NCI-H446 treated with DMSO at 0.1 percent for 48 hours (cell line): ENCODE results near the gene CCDC88A.

Experiments used
- DNase-seq: peaks from one replicate; lab custom pipeline; 2025; lab: John Stamatoyannopoulos, UW

The CCDC88A gene

DNA sequence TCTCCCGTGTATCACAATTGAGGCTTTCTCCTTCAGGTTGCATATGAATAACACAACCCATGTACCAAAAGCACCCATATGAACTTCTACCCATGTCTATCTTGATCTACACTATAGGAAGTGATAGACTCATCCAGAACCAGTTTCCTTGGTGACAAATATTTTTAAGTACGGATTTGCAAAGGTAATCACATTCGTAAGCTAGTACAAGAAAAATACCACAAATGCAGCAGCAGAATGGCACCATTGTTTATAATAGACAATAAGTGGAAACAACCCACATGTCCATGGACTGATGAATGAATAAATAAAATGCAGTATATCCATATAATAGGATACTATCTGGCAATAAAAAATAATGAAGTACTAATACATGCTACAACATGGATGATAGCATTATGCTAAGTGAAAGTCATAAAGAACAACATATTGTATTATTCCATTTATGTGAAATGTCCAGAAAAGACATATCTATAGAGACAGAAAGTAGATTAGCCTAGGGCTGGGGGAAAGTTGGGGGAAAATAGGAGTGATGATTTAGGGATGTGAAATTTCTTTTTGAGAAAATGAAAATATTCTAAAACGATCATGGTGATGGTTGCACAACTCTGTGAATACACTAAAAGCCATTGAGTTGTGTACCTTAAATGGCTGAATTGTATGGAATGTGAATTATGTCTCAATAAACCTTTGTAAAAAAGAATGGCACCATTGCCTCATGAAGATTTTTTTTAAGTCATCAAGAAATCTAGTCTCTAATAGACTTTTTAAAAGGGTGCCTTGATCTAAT is 3.4 kb upstream of the CCDC88A start:
- DNase-seq = no peak

DNA sequence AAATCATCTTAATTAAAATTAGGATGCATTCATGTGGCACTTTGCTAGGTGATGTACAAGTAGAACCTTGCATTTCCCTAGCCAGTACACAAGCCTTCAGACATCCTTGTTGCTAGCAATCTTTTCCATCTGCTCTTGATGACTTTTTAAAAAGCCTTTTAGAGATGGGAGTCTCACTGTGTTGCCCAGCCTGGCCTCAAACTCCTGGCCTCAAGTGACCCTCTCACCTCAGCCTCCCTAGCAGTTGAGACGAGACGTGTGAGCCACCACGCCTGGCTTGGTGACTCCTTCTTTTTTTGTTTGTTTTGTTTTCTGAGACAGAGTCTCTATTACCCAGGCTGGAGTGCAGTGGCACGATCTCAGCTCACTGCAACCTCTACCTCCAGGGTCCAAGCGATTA is 1.7 kb upstream of the CCDC88A start:
- DNase-seq = no peak

DNA sequence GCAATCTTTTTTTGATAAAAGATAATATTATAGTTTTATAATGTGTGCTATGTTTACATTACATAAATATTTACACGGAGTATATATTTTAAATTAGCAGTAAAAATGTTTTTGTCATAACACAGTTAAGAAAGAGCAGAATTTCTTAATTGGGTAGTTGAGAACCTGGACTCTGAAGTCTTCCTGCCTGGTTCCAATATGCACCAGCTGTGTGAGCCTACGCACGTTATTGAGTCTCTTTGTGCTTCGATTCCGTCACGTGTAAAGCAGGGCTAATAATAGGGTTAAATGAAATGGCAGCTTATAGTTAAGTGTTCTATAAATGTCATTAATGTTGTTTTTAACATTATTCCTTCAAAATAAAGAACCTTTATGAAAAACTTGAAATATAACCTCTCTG is 1.2 kb upstream of the CCDC88A start:
- DNase-seq = no peak

DNA sequence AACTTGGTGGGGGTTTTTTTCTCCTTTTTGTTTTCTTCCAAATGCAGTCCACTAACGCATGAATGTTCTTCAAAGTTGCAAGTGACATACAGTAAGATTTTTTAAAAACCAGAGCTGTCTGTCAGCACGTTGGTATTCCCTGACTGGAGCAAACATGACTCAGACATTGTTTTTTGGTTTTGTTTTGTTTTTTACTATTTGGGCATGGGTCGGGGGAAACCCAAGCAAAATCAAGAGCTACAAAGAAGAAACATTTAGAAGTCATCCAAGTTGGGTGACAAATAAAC is 726 bp upstream of the CCDC88A start:
- DNase-seq = no peak

DNA sequence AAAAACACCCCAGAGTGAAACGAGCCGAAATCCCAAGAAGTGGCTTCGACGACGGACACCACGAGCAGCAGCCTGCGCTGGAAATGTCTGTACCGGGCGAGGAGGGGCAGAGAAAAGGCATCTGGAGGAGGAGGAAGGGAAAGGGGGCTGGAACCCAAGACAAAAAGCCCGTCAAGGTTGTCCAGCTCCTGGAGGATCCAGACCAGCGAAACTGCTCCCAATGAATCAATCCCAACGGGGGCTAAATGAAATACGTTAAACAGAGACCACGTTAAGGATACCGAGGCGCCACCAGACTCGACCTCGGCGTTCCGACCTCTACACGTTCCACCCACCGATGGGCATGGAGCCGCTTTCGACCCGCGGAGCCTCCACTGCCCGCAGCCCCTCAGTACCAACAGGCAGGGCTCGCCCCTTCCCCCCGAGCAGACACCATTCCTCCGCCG is 400 bp downstream of the CCDC88A start:
- no peak for DNase-seq

DNA sequence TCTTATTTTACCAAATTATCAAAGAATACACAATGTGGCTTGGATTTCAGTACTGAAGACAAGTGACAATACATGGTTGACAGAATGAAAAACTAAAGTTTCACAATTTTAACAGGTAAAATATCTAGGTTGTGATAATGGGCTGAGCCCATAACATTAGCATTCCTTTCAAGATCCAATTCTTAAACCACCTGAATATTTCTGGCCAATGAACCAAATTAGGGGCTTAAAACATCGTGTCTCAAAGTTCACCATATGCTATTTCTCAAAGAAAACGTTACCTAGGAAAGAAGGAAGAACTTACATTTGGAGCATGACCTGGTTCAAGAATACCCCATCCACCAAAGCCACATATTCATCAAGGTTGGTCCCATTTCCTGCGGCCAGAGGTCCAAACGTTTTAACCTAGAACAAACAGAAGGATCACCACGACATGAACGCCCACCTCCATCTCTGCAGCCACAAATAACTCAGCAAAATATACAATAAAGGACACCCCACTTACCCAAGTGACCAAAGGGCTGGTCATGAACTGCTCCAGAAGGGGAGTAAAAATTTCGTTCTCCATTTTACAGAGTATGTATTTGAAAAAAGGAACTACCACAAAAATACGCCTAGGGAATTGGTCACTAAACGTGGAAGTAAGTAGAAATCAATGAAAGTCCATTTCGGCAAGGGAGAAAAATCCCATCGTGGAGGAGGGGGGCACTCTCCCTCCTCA is 984 bp downstream of the CCDC88A start:
- no peak for DNase-seq

DNA sequence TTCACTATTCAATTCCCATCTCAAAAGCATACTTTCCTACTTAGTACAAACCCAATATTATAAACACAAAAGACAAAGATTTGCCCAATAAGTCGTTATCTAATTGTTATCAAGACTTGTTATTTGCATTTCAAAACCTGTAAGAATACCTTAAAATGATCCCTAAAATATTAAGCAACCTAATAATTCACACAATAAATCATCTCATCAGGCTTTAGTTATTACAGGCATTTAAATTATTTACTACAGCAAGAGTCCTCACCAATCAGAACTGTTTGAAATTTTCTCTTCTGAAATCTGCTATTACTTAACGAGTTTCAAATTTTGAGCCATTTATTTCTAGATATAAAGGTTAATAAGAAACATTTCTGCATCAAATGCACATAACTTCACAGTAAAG is 1.6 kb downstream of the CCDC88A start:
- no peak for DNase-seq

DNA sequence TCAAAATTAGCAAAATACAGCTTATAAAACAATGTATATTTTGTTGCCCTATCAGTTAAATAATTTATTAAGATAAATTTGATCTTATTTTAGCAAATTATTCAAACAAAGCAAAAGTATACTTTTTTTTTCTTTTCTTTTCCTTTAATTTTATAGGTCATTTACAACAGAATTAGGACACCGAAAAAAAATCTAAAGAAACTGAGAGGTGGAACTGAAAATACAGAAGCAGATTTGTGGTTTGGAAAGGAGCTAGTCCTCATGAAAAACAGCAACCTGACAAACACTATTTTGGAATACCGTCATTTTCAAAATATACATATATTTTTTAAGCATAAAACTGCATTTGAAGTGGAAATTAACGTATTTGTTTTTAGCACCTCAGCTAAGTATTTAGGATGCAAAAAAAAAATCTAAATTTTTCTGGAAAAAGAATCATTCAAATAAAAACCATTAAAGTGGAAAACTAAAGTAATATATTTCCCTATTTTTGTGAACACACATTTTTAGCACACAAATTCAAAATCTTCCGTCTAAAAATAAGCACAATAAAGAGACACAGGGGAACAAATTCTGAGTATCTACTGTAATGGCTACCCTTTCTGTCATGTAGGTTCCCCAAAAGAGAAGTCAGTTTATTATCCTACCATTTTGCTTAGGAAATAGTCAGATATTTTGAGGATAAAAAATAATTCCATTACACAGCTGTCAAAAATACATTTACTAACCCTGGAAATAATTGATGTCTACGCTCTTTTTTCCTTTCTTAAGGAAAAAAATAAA is 2.7 kb downstream of the CCDC88A start:
- no peak for DNase-seq

DNA sequence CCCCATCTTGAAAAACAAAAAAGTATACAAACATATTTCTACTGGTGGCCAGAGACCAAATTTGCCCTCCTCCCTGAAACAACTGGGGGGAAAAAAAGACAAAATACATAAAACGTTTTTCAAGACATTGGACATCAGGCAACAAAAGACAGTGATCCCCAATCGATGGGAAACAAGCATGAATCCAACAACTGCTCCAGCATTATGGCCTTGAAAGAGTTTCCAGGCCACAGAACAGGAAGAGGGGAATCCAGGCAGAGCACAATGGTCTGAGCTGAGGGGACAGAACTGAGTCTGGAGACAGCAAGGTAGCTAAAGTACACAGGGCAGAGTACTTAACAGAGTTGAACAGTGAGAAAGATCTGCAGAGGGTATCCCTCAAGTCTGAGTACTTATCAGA is 4.4 kb downstream of the CCDC88A start:
- DNase-seq = no peak

DNA sequence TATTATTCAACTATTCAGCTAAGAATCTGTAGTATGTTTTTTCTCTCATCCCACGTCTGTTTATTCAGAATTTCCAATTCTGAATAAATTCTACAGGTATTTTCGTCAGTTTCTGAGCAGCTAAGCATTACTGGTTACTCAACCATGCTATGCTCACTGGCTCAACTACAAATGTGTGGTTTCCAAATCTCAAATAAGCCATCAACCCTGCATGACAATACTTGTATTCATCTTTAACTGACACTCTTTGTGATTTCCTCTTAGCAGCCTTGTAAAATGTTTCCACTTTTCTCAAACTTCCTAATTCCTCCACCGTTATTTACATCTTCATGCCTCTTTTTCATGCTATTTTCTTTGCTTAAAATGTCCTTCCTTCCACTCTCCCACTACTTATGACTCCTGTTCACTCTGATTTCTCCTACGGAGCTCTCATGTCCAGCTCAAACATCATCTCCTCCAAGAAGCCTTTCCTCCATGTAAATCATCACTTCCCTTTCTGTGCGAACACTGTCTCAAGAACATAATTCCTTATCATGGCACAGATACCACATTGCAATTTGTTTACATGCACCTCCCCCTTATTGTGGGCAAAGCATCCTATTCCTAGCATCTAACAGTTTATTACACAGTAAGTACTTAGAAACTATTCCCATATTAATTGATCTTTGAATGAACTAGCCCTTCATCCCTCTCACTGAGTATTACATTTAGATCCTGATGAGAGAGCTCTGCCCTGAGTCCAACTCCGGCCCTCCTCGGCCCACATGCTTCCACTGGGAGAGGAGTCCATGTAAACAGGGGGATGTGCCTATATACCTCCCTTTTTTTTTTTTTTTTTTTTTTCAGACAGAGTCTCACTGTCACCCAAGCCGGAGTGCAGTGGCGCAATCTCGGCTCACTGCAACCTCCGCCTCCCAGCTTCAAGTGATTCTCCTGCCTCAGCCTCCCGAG is 10.5 kb downstream of the CCDC88A start:
- DNase-seq = no peak

DNA sequence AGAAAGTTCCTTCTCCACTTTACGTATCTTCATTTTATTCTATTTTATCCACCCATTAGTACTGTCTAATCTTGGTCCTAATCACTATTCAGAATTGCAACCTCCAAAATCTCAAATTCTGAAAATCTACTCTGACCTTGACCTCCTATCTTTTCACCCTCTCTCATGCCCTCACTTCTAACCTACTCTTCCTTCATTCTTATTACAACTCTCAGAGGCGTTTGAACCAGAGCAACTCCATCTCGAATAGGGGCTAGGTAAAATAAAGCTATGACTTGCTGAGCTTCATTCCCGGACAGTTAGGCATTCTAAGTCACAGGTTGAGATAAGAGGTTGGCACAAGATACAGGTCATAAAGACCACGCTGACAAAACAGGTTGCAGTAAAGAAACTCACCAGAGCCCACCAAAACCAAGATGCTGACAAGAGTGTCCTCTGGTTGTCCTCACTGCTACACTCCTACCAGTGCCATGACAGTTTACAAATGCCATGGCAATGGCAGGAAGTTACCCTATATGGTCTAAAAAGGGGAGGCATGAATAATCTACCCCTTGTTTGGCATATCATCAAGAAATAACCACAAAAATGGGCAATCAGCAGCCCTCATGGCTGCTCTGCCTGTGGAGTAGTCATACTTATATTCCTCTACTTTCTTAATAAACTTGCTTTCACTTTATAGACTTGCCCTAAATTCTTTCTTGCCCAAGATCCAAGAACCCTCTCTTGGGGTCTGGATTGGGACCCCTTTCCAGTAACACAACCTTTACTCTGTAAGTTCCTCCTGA is 11.4 kb downstream of the CCDC88A start:
- DNase-seq = no peak

DNA sequence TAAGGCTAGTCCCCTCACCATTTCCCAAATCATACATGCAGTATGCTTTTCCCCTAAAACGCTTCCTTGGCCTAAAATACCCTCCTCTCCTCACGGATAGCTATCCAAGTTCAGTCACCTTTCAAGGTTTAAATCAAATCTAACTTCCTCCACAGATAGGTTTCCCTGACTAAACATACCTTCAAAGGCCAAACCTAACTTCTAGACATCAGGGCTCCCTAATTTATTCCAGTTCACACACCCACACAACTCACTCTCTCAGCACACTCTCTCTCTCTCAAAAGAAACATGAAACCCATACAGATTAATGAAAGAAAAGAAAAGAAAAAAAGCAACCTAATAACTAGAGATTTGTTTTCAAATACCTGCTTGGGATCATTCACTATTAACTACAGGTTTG is 14.5 kb downstream of the CCDC88A start:
- no peak for DNase-seq

DNA sequence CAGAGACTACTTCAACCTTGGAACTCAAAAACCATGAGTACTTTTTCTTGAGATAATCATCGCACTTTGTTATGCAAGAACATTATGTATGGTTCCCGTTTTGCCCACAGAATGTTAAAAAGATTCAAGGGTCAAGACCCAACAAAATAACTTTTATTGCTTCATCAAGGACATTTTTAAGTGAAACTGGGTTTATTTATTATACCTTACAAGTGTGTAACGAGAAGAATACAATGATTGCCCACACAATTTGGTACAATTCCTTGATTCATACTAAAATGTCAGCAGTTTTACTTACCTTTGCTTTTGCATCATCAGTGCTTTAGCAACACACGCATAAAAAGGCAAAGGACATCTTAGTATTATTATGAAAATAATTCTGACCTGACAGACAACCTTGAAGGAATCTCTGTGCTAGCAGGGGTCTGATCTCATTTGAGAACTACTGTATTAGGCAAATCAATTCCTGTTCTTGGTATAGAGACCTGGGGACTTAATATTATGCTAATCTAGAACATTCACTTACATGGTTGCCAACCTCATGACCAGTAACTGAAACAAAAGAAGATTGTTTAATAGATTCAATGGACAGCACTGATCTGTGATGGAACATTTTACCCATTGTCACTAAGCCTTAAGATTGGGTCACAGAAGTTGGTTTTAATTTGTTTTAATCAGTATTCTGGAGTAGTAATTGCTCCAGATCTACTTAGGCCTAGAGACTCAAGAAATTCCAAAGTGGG is 16.2 kb downstream of the CCDC88A start:
- no peak for DNase-seq

DNA sequence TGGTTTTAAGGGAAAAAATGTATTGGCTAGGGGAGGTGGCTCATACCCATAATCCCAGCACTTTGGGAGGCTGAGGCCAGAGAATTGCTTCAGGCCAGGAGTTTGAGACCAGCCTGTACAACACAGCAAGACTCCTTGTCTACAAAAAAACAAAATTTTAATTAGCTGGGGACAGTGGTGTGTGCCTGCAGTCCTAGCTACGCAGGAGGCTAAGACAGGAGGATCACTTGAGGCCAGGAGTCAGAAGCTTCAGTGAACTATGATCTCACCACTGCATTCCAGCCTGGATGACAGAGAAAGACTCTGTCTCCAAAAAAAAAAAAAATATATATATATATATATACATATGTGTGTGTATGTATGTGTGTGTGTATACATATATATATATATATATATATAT is 18.5 kb downstream of the CCDC88A start:
- DNase-seq = no peak

DNA sequence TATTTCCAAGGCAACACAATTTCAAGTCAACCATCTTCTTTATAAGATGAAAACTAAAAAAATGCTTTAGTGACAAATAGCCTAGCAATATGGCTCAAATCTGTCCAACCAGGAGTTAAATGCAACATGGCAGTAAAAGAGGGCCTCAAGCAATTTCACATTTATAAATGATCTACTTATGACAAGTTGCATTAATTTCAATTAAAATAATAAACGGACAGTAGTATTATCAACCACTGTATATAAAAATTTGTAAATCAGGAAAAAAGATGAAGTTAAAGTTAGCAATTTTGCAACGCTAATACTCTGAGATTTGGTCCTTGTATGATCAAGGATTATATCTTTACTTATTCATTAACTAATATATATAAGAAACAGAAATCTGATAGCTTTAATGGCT is 19.3 kb downstream of the CCDC88A start:
- DNase-seq = no peak

DNA sequence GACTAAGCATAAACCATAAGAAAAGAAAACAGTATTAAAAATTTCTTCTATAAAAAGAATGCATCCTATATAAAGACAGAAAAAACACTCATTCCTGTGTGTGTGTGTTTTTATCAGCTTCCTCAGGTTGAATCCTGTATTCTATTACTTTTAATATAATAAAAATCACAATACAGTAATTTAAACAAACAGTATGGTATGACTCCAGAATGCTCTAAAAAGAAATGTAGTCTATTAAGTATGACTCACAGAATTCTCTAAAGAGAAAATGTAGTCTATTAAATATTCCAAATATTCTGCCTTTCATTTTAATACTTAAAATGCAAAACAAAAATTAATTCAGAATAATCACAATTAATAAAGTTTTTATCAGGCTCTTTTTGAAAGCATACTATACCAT is 19.8 kb downstream of the CCDC88A start:
- no peak for DNase-seq

DNA sequence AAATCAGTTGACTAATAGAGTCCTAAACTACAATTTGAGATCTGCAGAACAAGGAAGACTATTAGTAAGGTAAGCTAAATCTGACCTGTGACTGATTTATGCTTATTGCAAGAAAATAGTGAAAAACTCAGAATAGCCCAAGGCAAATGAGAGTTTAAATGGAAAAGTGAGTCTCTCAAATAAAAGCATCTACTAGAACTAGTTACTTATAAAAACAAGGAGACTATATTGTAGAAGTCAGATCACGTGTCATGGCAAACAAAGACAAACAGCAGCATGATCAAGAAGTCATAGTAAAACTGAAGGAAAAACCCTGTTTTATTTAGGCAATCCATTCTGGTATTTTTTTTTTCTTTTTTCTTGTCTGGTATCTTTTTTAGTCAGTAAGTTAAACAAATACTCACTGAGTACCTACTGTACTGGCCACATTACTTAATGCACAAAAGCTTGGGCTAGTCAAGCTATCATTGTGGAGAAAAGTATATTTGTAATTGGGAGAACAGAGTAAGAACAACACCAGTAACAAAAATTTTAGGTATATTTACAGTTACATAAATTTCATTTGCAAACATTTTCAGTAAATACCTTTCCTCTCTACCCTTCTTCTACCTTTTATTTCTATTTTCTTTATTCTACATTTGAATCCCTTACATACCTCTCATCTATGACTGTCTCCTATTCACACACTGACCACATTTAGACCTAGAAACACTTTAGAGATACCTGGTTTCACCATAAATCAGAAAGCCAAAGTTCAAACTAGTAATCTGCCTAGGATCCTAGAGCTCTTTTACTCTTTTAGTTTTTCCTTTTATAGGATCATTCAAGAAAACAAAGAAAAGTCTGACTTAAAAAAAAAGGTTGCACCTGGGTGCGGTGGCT is 23.7 kb downstream of the CCDC88A start:
- no peak for DNase-seq

DNA sequence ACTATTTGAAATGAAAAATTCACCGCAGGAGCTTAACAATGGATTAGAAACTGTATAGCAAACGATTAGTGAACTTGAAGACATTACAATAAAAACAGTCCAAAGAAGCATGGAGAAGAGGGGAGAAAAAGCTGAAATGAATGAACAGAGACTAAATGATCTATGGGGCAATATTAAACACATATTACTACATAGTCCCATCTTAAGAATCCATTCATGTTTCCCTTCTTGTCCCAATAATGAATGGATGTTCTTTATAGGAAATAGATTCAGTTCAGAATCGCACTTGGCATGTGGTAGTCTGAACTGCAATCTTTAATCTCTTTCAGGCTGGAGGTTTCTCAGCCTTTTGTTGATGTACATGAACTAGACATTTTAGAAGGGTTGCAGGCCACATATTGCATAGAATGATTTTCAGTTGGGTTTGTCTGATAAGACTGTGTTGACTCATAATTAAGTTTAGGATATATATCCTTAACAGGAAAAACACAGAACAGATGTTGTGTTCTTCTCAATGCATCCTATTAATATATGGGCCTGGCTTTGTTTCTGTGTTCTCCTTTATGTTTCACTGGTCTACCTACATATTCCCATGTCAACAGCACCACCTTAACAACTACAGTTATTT is 27.9 kb downstream of the CCDC88A start:
- DNase-seq = no peak

DNA sequence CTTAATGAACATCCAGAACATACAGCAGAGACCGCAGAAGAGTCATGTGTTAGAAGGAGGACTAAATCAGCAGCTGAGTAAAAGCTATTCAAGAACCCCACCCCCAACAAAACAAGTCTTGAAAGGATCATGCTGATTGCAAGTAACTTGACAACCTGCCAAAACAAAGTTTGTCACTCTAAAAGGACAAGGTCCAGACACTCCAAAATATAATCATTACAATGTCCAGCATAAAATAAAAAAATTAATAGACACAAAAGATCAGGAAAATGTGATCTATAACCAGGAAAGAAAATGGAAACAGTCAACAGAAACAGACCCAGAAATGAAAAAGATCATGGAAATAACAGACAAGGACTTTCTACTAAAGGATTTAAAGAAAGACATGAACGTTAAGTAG is 28.5 kb downstream of the CCDC88A start:
- no peak for DNase-seq
